NCI-H2107 treated with DMSO at 0.1 percent for 48 hours (cell line): ENCODE data around the gene HAGHL.
"Not testable (repeated sequence)": the region's sequence is repeated elsewhere in the genome, so short reads cannot be mapped to it uniquely, and the experiment has no call there.

ENCODE experiments used
- DNase-seq: peaks from one replicate; lab custom pipeline; 2025; ENCODE audit not compliant: unreplicated experiment; lab: John Stamatoyannopoulos, UW

HAGHL gene

GRCh38 chr16:766820-767640 lies 40.1 kb downstream of the HAGHL start:
- DNase-seq: no peak

DNA sequence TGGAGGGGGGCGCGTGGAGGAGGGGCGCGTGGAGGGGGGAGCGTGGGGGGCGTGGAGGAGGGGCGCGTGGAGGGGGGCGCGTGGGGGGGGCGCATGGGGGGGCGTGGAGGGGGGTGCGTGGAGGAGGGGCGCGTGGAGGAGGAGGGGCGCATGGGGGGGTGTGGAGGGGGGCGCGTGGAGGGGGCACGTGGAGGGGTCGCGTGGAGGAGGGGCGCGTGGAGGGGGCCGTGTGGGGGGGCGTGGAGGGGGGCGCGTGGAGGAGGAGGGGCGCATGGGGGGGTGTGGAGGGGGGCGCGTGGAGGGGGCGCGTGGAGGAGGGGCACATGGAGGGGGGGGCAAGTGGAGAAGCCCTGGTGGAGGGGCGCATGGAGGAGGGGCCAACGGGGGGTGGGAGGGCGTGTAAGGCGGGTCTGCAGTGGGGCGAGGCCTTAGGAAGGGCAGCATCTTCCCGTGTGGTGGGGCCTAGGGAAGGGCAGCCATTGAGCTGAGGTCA lies 40.9 kb downstream of the HAGHL start:
- DNase-seq: no peak

GRCh38 chr16:768428-768827 lies 41.5 kb downstream of the HAGHL start:
- no peak for DNase-seq

GRCh38 chr16:769184-769784 lies 42.4 kb downstream of the HAGHL start:
- DNase-seq: no peak

DNA sequence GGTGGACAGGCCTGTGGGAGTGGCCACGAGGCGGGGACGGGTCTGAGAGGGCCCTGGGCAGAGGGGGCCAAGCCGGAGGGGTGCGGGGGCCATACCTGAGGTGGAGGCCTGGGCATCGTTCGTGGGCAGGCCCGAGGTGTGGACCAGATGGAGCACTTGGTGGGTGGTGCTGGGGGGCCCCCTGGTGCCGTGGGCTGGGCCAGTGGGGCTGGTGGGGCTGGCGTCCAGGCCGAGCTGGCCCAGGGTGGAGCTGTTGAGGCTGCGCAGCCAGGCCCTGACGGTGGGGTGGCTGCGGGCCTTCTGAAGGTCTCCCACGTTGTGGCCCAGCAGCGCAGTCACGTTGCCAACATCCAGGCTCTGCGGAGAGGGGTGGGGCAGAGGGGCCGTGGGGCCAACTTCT lies 43.0 kb downstream of the HAGHL start:
- no peak for DNase-seq

DNA sequence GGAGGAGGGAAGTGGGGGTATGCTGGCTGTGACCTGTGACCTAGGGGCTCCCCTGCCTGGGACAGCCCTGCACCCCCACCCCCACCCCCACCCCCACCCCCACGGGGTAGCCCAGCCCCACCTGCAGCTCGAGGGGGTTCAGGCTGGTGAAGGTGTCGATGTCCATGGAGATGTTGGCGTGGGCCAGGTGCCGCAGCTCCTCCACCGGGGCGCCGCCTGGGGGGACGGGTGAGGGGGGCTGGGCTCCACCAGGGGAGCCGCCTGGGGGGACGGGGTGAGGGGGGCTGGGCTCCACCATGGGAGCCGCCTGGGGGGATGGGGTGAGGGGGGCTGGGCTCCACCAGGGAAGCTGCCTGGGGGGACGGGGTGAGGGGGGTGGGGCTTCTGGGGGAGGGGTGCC lies 43.5 kb downstream of the HAGHL start:
- no peak for DNase-seq

DNA sequence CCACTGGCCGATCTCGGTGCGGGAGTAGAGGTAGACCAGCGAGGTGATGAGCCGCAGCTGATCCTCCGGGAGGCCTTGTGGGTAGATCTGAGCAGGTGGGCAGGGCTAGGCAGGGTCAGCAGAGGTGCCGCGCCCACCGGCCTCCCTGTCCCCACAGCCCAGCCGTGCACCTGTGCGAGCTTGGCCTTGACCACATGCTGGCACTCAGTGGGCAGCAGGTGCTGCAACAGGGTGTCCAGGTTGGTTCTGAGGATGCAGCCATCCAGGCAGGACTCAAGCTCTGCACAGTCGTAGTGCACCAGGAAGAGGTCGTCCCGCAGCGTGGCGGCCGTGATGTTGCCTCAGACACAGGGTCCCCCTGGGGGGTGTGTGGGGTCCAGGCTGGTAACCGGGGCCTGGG lies 46.1 kb downstream of the HAGHL start:
- DNase-seq: no peak

DNA sequence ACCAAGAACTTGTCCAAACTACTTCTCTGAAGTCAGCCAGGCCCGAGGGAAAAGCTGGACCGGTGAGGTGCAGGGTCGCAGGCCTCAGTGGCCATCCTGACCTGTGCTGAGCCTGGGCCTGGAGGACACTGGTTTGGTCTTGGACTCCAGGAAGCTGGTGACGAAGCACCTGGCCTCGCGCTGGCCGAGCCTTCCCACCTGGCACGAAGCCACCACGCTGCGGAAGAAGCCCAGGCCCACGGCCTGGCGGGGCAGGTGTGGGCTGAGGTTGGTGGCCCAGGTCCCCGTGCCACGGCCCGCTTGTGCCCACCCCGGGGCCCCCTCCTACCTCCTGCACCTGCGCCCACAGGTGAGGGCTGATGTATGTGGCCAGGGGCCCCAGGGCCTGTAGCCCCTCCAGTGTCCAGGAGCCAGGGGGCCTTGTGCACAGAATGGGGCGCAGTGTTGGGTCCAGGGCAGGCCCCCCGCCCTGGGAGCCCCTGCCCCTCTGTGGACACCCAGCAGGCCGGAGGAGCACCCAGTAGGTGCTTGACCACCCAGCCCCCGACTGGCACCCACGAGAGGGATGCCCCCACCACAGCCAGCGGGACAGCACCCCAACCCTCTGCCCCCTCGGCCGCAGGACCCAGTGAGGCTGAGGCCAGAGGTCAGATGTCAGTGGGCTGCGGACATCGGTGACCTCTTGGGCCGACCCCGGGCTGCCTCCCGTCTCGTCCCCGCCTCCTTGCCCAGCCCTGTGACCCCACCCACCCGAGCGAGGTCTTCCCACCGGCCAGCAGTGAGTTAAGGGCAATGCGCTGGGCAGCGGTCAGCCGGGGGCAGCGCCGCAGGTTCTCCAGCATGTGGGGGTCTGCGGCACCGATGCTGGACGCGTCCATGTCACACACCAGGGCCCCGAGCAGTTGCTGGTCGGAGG lies 47.4 kb downstream of the HAGHL start:
- no peak for DNase-seq

DNA sequence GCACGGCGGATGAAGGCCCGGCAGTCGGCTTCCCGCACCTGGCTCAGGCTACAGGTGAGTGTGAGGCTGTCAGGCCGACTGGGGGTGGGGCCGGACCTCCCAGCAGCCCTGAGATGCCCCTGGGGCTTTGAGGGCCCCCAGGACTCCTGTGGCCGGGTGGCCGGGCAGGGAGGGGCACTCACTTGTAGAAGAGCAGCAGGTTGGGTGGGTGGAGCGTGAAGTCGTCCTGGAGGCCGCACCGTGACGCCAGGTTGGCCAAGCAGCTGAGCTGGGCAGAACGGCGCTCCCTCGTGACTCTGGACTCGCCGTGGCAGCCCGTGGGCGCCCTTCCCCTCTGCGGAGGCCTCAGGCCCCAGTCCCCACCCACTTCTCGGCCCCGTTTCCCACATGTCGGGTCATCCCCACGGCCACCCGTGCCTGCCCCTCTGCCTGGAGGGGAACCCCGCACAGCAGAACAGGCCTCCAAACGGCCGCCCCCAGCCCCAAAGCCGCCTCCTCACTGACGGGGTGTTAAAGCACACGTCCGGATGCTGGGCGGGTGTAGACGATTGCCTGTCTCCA lies 48.4 kb downstream of the HAGHL start:
- DNase-seq: no peak

GRCh38 chr16:776298-776697 lies 49.4 kb downstream of the HAGHL start:
- not testable (repeated sequence) for DNase-seq

- no peak for DNase-seq
These were observed 49.9 kb downstream of the HAGHL start for GRCh38 chr16:776824-777223.

- no peak for DNase-seq
These were observed 50.9 kb downstream of the HAGHL start for GRCh38 chr16:777826-778225.

DNA sequence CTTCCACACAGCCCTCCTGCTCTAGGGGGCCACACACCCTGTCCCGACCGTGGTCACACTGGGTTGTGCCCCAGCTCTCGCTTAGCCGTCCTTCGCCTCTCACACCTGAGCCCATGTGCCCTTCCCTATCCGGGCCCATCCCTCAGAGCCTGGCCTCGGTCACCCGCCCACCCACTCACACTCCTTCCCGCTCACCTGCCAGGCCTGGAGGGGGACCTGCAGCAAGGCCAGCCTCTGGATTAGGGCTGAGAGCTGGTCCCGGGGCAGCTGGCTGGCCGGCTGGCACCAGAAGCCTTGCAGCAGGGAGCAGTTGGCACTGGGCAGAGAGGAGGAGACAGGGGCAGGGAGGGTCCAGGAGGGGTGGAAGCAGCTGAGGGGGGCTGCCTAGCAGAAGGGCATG lies 51.5 kb downstream of the HAGHL start:
- no peak for DNase-seq

GRCh38 chr16:778909-779527 lies 52.1 kb downstream of the HAGHL start:
- DNase-seq: no peak
